Measurements from ENCODE around the gene SNX24. TPM values are rescaled to one million over a fixed set of nuclear protein-coding genes. Genes with fewer than 3 reads are reported as not detected.

The SNX24 gene
- total and polyA plus RNA-seq, 8 donors = 1.2 to 38.5 (median 20.0) TPM

DNA sequence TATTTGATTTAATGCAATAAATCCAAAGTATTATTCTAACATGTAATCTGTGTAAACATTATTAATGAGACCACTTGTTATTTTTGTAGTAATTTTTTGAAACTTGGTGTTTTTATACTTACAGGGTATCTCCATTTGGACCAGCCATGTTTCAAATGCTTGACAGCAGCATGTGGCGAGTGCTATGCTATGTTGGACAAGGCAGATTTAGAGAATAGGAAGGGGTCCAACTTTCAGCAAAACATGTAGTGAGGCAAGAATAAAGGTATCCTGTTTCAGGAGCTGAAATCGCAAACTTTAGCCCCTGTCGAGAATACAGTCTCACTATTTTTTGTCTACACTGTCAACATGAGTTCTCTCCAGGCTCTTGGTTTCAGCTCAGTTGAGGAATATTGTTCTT lies 33.7 kb downstream of the SNX24 start:
- TF ChIP-seq, protein P1, sequence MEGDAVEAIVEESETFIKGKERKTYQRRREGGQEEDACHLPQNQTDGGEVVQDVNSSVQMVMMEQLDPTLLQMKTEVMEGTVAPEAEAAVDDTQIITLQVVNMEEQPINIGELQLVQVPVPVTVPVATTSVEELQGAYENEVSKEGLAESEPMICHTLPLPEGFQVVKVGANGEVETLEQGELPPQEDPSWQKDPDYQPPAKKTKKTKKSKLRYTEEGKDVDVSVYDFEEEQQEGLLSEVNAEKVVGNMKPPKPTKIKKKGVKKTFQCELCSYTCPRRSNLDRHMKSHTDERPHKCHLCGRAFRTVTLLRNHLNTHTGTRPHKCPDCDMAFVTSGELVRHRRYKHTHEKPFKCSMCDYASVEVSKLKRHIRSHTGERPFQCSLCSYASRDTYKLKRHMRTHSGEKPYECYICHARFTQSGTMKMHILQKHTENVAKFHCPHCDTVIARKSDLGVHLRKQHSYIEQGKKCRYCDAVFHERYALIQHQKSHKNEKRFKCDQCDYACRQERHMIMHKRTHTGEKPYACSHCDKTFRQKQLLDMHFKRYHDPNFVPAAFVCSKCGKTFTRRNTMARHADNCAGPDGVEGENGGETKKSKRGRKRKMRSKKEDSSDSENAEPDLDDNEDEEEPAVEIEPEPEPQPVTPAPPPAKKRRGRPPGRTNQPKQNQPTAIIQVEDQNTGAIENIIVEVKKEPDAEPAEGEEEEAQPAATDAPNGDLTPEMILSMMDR (IDR thresholded peaks at IDR 0.05) = no peak
- TF ChIP-seq EP300 (IDR thresholded peaks at IDR 0.05) (no peak), POLR2AphosphoS5 (IDR thresholded peaks at IDR 0.05) (no peak), POLR2A (IDR thresholded peaks at IDR 0.05) (no peak)
- DNase-seq = no peak
- Histone ChIP-seq H3K4me3 (no peak overlapping the region), H3K27ac (no peak overlapping the region), H3K4me1 (peaks cover 0 to 13% (median 6%) of the 10 kb centered on the region in 4 donors), H3K27me3 (no peaks in the 10 kb centered on the region), H3K36me3 (no peaks in the 10 kb centered on the region), H3K9me3 (no peaks in the 10 kb centered on the region)
- WGBS, 5 donors = 91 to 97% (median 94%) methylated on average over 3 of the region's 3 CpGs
- intact Hi-C loops (cut with DNase I; ENCODE audit: low total_unique reads) = no loop called here

- H3K27ac ChIP-seq = no peak overlapping the region
- TF ChIP-seq EP300 (IDR thresholded peaks at IDR 0.05) (no peak), POLR2AphosphoS5 (IDR thresholded peaks at IDR 0.05) (no peak), POLR2A (IDR thresholded peaks at IDR 0.05) (no peak)
- TF ChIP-seq, protein P1 (IDR thresholded peaks at IDR 0.05) = no peak
- no peaks in the 10 kb centered on the region for H3K9me3 ChIP-seq
- no peak for DNase-seq
- H3K36me3 ChIP-seq = no peaks in the 10 kb centered on the region
- WGBS, 5 donors = 85 to 92% (median 89%) methylated on average over 4 of the region's 4 CpGs
- no peaks in the 10 kb centered on the region for H3K27me3 ChIP-seq
- peaks cover 0 to 15% (median 6%) of the 10 kb centered on the region in 4 donors for H3K4me1 ChIP-seq
- H3K4me3 ChIP-seq = no peak overlapping the region
- intact Hi-C loops (cut with DNase I; ENCODE audit: low total_unique reads) = no loop called here
Measured at GRCh38 chr5:122880170-122880689, 34.8 kb downstream of the SNX24 start.

- Histone ChIP-seq H3K9me3 (no peaks in the 10 kb centered on the region), H3K27me3 (no peaks in the 10 kb centered on the region), H3K27ac (no peak overlapping the region), H3K4me1 (peaks cover 0 to 15% (median 7%) of the 10 kb centered on the region in 4 donors), H3K36me3 (no peaks in the 10 kb centered on the region), H3K4me3 (no peak overlapping the region)
- intact Hi-C loops (cut with DNase I; ENCODE audit: low total_unique reads) = no loop called here
- DNase-seq = no peak
- WGBS, 5 donors = 58 to 84% (median 83%) methylated on average over 3 of the region's 3 CpGs
- TF ChIP-seq POLR2AphosphoS5 (IDR thresholded peaks at IDR 0.05) (no peak), POLR2A (IDR thresholded peaks at IDR 0.05) (no peak), EP300 (IDR thresholded peaks at IDR 0.05) (no peak)
- TF ChIP-seq, protein P1 (IDR thresholded peaks at IDR 0.05) = no peak
Measured at GRCh38 chr5:122880749-122881148, 35.3 kb downstream of the SNX24 start.

GRCh38 chr5:122882831-122883230 lies 37.4 kb downstream of the SNX24 start:
- no peak for DNase-seq
- no peaks in the 10 kb centered on the region for H3K36me3 ChIP-seq
- no peak overlapping the region for H3K27ac ChIP-seq
- no peak overlapping the region for H3K4me3 ChIP-seq
- no peak for TF ChIP-seq POLR2AphosphoS5 (IDR thresholded peaks at IDR 0.05)
- TF ChIP-seq, protein P1 (IDR thresholded peaks at IDR 0.05) = no peak
- TF ChIP-seq POLR2A (IDR thresholded peaks at IDR 0.05) = no peak
- TF ChIP-seq EP300 (IDR thresholded peaks at IDR 0.05) = no peak
- no peaks in the 10 kb centered on the region for H3K9me3 ChIP-seq
- peaks cover 0 to 15% (median 7%) of the 10 kb centered on the region in 4 donors for H3K4me1 ChIP-seq
- intact Hi-C loops (cut with DNase I; ENCODE audit: low total_unique reads) = no loop called here
- WGBS, 5 donors = 48 to 62% (median 57%) methylated on average over 3 of the region's 3 CpGs
- no peaks in the 10 kb centered on the region for H3K27me3 ChIP-seq
